ENCODE data around the gene LCE2D. TPM values are rescaled to one million over a fixed set of nuclear protein-coding genes. Genes with fewer than 3 reads are reported as not detected.
"Not testable (repeated sequence)": the region's sequence is repeated elsewhere in the genome, so short reads cannot be mapped to it uniquely, and the experiment has no call there.

Gene LCE2D
- total RNA-seq, 1 donor from 2014 or later, result not detected

- no peak for DNase-seq (ENCODE audit: low spot score in 2 of 2)
- H3K27me3 ChIP-seq, result no peaks in the 10 kb centered on the region
- no peak overlapping the region for H3K27ac ChIP-seq
- no peaks in the 10 kb centered on the region for H3K9me3 ChIP-seq
- no peaks in the 10 kb centered on the region for H3K36me3 ChIP-seq
- H3K4me1 ChIP-seq, result no peaks in the 10 kb centered on the region
- TF ChIP-seq CTCF (IDR thresholded peaks at IDR 0.05), result no peak
- H3K4me3 ChIP-seq, result no peak overlapping the region
- intact Hi-C loops (cut with DNase I), result no loop called here
Measured at GRCh38 chr1:152667648-152668047, 4.5 kb downstream of the LCE2D start.

GRCh38 chr1:152673016-152673415 is 9.8 kb downstream of the LCE2D start:
- Histone ChIP-seq H3K4me1 (no peaks in the 10 kb centered on the region), H3K9me3 (no peaks in the 10 kb centered on the region), H3K27me3 (no peaks in the 10 kb centered on the region), H3K4me3 (no peak overlapping the region), H3K27ac (no peak overlapping the region), H3K36me3 (no peaks in the 10 kb centered on the region)
- intact Hi-C loops (cut with DNase I), result no loop called here
- TF ChIP-seq CTCF (IDR thresholded peaks at IDR 0.05), result no peak
- DNase-seq (ENCODE audit: low spot score in 2 of 2), result no peak

GRCh38 chr1:152674983-152675382 is 11.8 kb downstream of the LCE2D start, which contains the start of gene LCE2C:
Gene LCE2C, plus strand, starts transcription at chr1:152675279. Its CDS starts 737 bp downstream, at chr1:152676016.
- H3K27ac ChIP-seq; H3K4me3 ChIP-seq; H3K4me1 ChIP-seq; H3K36me3 ChIP-seq; DNase-seq (ENCODE audit: low spot score in 2 of 2); H3K27me3 ChIP-seq; intact Hi-C loops (cut with DNase I); H3K9me3 ChIP-seq: not testable (repeated sequence)

- Histone ChIP-seq H3K27ac (no peak overlapping the region), H3K4me1 (no peaks in the 10 kb centered on the region), H3K27me3 (no peaks in the 10 kb centered on the region), H3K4me3 (no peak overlapping the region), H3K9me3 (no peaks in the 10 kb centered on the region), H3K36me3 (no peaks in the 10 kb centered on the region)
- no peak for DNase-seq (ENCODE audit: low spot score in 2 of 2)
- intact Hi-C loops (cut with DNase I), result no loop called here
- TF ChIP-seq CTCF (IDR thresholded peaks at IDR 0.05), result no peak
Measured at GRCh38 chr1:152679459-152679858, 16.3 kb downstream of the LCE2D start.

GRCh38 chr1:152681616-152682015 is 18.4 kb downstream of the LCE2D start:
- H3K27me3 ChIP-seq, result no peaks in the 10 kb centered on the region
- H3K9me3 ChIP-seq, result no peaks in the 10 kb centered on the region
- H3K4me3 ChIP-seq, result no peak overlapping the region
- no peaks in the 10 kb centered on the region for H3K36me3 ChIP-seq
- H3K27ac ChIP-seq, result no peak overlapping the region
- intact Hi-C loops (cut with DNase I), result no loop called here
- no peak for DNase-seq (ENCODE audit: low spot score in 2 of 2)
- H3K4me1 ChIP-seq, result no peaks in the 10 kb centered on the region
- TF ChIP-seq CTCF (IDR thresholded peaks at IDR 0.05), result no peak

- intact Hi-C loops (cut with DNase I), result no loop called here
- no peak for DNase-seq (ENCODE audit: low spot score in 2 of 2)
- Histone ChIP-seq H3K4me1 (no peaks in the 10 kb centered on the region), H3K9me3 (no peaks in the 10 kb centered on the region), H3K4me3 (no peak overlapping the region), H3K36me3 (no peaks in the 10 kb centered on the region), H3K27me3 (no peaks in the 10 kb centered on the region), H3K27ac (no peak overlapping the region)
- no peak for TF ChIP-seq CTCF (IDR thresholded peaks at IDR 0.05)
Measured at GRCh38 chr1:152683846-152684245, 20.7 kb downstream of the LCE2D start.

- H3K27ac ChIP-seq; H3K9me3 ChIP-seq; H3K36me3 ChIP-seq; H3K27me3 ChIP-seq; DNase-seq (ENCODE audit: low spot score in 2 of 2); intact Hi-C loops (cut with DNase I); H3K4me3 ChIP-seq; H3K4me1 ChIP-seq: not testable (repeated sequence)
Measured at GRCh38 chr1:152685823-152686222, 22.6 kb downstream of the LCE2D start, which contains the start of gene LCE2B. Gene LCE2B, plus strand, starts transcription at chr1:152686123. Its CDS starts 721 bp downstream, at chr1:152686844.

All from ascending aorta (tissue), 2 donors.